Ectodermal cell (in vitro differentiated cells): ENCODE measurements around the gene MITD1. TPM values are rescaled to one million over a fixed set of nuclear protein-coding genes. Genes with fewer than 3 reads are reported as not detected.
"Not testable (repeated sequence)": the region's sequence is repeated elsewhere in the genome, so short reads cannot be mapped to it uniquely, and the experiment has no call there.

Experiments
- H3K27ac ChIP-seq: 2 replicates; pipeline ENCODE4 v1.7.0; 2013; ENCODE audit warnings: mild to moderate bottlenecking, low read depth, low read length; ENCODE audit not compliant: insufficient read depth, poor library complexity, severe bottlenecking
- H3K27me3 ChIP-seq: 2 replicates; pipeline ENCODE4 v1.7.0; 2013; ENCODE audit warnings: mild to moderate bottlenecking, low read length; ENCODE audit not compliant: insufficient read depth, control insufficient read depth, poor library complexity, severe bottlenecking
- H3K36me3 ChIP-seq: one replicate; pipeline ENCODE4 v1.7.0; 2013; ENCODE audit warnings: low read length; ENCODE audit not compliant: control insufficient read depth, insufficient read depth
- H3K4me1 ChIP-seq: one replicate; pipeline ENCODE4 v1.7.0; 2013; ENCODE audit warnings: low read length; ENCODE audit not compliant: control insufficient read depth, insufficient read depth
- H3K4me3 ChIP-seq: 2 replicates; pipeline ENCODE4 v1.7.0; 2013; ENCODE audit warnings: low read depth, low read length, control low read depth; ENCODE audit not compliant: insufficient read depth
- H3K9me3 ChIP-seq: 2 replicates; pipeline ENCODE4 v1.7.0; 2013; ENCODE audit warnings: mild to moderate bottlenecking, low read length, moderate library complexity; ENCODE audit not compliant: control insufficient read depth
- WGBS, 2 experiments: methylation state at CpG; one replicate each; pipeline ENCODE4 v1.1.7; 2013; ENCODE audit warnings: missing lambda C conversion rate in 2 of 2; 5-methylcytosine and 5-hydroxymethylcytosine counted together
- polyA plus RNA-seq, 4 experiments: library from polyadenylated mRNA; stranded (reverse); fragments of 50-300 nt; gene quantifications; one replicate each; pipeline ENCODE4 v1.2.3, GENCODE V29; 2013

Gene MITD1
- 53.0 TPM for polyA plus RNA-seq (2013, experiment 1 of 4)
- 49.6 TPM for polyA plus RNA-seq (2013, experiment 2 of 4)
- 44.2 TPM for polyA plus RNA-seq (2013, experiment 3 of 4)
- polyA plus RNA-seq (2013, experiment 4 of 4), result 49.7 TPM

- Histone ChIP-seq H3K27ac (peak within 1 kb of the TSS; percentile 67), H3K4me1 (peaks cover 8% of the 10 kb centered on the region), H3K9me3 (no peaks in the 10 kb centered on the region), H3K36me3 (no peaks in the 10 kb centered on the region), H3K4me3 (peak within 1 kb of the TSS; percentile 76), H3K27me3 (no peaks in the 10 kb centered on the region)
- 0% methylated on average over 39 of the region's 39 CpGs for WGBS, 2 experiments
Observed at GRCh38 chr2:99180755-99181623, at the start of gene MITD1, which contains the start of gene MRPL30. Gene MITD1, minus strand, starts transcription at chr2:99181058. Its CDS starts 77 bp downstream, at chr2:99180981. Gene MRPL30, plus strand, starts transcription at chr2:99181184. Its CDS starts 5,020 bp downstream, at chr2:99186204.

GRCh38 chr2:99217929-99218501, 37.2 kb upstream of the MITD1 start:
- no peaks in the 10 kb centered on the region for H3K36me3 ChIP-seq
- no peak overlapping the region for H3K4me3 ChIP-seq
- no peak overlapping the region for H3K27ac ChIP-seq
- no peaks in the 10 kb centered on the region for H3K4me1 ChIP-seq
- 90% methylated on average over 4 of the region's 4 CpGs for WGBS, 2 experiments
- no peaks in the 10 kb centered on the region for H3K27me3 ChIP-seq
- no peaks in the 10 kb centered on the region for H3K9me3 ChIP-seq

- Histone ChIP-seq H3K4me3 (no peak overlapping the region), H3K27ac (no peak overlapping the region), H3K36me3 (no peaks in the 10 kb centered on the region), H3K9me3 (no peaks in the 10 kb centered on the region), H3K27me3 (no peaks in the 10 kb centered on the region), H3K4me1 (no peaks in the 10 kb centered on the region)
- WGBS, 2 experiments, result 85 to 100% methylated on average over 2 of the region's 2 CpGs
Observed at GRCh38 chr2:99216096-99216495, 35.2 kb upstream of the MITD1 start.

- Histone ChIP-seq H3K36me3 (no peaks in the 10 kb centered on the region), H3K4me1 (no peaks in the 10 kb centered on the region), H3K27me3 (no peaks in the 10 kb centered on the region), H3K27ac (no peak overlapping the region), H3K4me3 (no peak overlapping the region), H3K9me3 (no peaks in the 10 kb centered on the region)
- WGBS, 2 experiments, result 90 to 91% methylated on average over 5 of the region's 5 CpGs
Observed at GRCh38 chr2:99205491-99205890, 24.6 kb upstream of the MITD1 start.

GRCh38 chr2:99201959-99202678, 21.3 kb upstream of the MITD1 start:
- no peaks in the 10 kb centered on the region for H3K4me1 ChIP-seq
- H3K9me3 ChIP-seq, result no peaks in the 10 kb centered on the region
- 86 to 91% methylated on average over 3 of the region's 4 CpGs for WGBS, 2 experiments
- peaks cover 5% of the 10 kb centered on the region for H3K36me3 ChIP-seq
- no peak overlapping the region for H3K27ac ChIP-seq
- H3K4me3 ChIP-seq, result no peak overlapping the region
- H3K27me3 ChIP-seq, result no peaks in the 10 kb centered on the region

GRCh38 chr2:99200076-99200800, 19.4 kb upstream of the MITD1 start:
- H3K27ac ChIP-seq, result no peak overlapping the region
- no peaks in the 10 kb centered on the region for H3K27me3 ChIP-seq
- peaks cover 19% of the 10 kb centered on the region for H3K36me3 ChIP-seq
- H3K4me3 ChIP-seq, result no peak overlapping the region
- H3K4me1 ChIP-seq, result no peaks in the 10 kb centered on the region
- no peaks in the 10 kb centered on the region for H3K9me3 ChIP-seq
- 94 to 100% methylated on average over 6 of the region's 7 CpGs for WGBS, 2 experiments

GRCh38 chr2:99198103-99198841, 17.4 kb upstream of the MITD1 start:
- Histone ChIP-seq H3K36me3 (peaks cover 20% of the 10 kb centered on the region), H3K27ac (no peak overlapping the region)
- WGBS, 2 experiments, result 93% methylated on average over 6 of the region's 6 CpGs

GRCh38 chr2:99192364-99192763, 11.5 kb upstream of the MITD1 start:
- not testable (repeated sequence) for H3K27me3 ChIP-seq, H3K27ac ChIP-seq, H3K4me1 ChIP-seq, H3K9me3 ChIP-seq, H3K4me3 ChIP-seq
- 93 to 97% methylated on average over 4 of the region's 4 CpGs for WGBS, 2 experiments
- peaks cover 29% of the 10 kb centered on the region for H3K36me3 ChIP-seq

More at GRCh38 chr2:99198103-99198841, 17.4 kb upstream of the MITD1 start:
- Histone ChIP-seq H3K27me3 (no peaks in the 10 kb centered on the region), H3K9me3 (no peaks in the 10 kb centered on the region), H3K4me3 (no peak overlapping the region), H3K4me1 (no peaks in the 10 kb centered on the region)

GRCh38 chr2:99190548-99190947, 9.7 kb upstream of the MITD1 start:
- Histone ChIP-seq H3K27me3 (no peaks in the 10 kb centered on the region), H3K36me3 (peaks cover 16% of the 10 kb centered on the region), H3K27ac (no peak overlapping the region), H3K4me1 (no peaks in the 10 kb centered on the region), H3K9me3 (no peaks in the 10 kb centered on the region), H3K4me3 (no peak overlapping the region)
- 85% methylated on average over 1 of the region's 1 CpG for WGBS, 2 experiments
